ENCODE data around the gene PJVK.

- TF ChIP-seq POLR2A (IDR thresholded peaks at IDR 0.05) (no peak), CTCF (IDR thresholded peaks at IDR 0.05) (no peak)
Measured at GRCh38 chr2:178496049-178496448, 44.9 kb downstream of the PJVK start.

Data from right lobe of liver (tissue), 4 donors.